Panc1 (cell line): Measurements from ENCODE around the gene GLTP. TPM values are rescaled to one million over a fixed set of nuclear protein-coding genes. Genes with fewer than 3 reads are reported as not detected.

ENCODE experiments used
- ATAC-seq: fragments of 200-7000 bp; cut with Tn5 transposase; 2 replicates; pipeline ENCODE4 v1.9.1; 2020; ENCODE audit warnings: mild to moderate bottlenecking, moderate library complexity
- BruUV-seq: library from RNA; stranded (reverse); fragments of 400-500 nt; replicated peaks from 2 replicates; lab custom pipeline; 2021; lab: Mats Ljungman, UMichigan
- CTCF ChIA-PET: fragments of 300-600 bp; sonication (Branson Sonifier 250); formaldehyde crosslinking; loops from one replicate; lab custom pipeline; 2022; ENCODE audit warnings: antibody characterized with exemption; lab: Charles Lee
- POLR2A ChIA-PET: fragments of 300-600 bp; sonication (Branson Sonifier 250); formaldehyde crosslinking; loops from one replicate; lab custom pipeline; 2022; ENCODE audit warnings: antibody characterized with exemption; lab: Charles Lee
- DNase-seq: peaks from one replicate; pipeline ENCODE4 v3.0.0-alpha.2; 2010; ENCODE audit warnings: low read depth, low spot score
- H3K27ac ChIP-seq: 2 replicates; pipeline ENCODE4 v1.5.1; 2011; ENCODE audit warnings: mild to moderate bottlenecking, low read length, inconsistent platforms
- H3K27me3 ChIP-seq: fragments of 200-500 bp; sonication (Bioruptor generic); 2 replicates; pipeline ENCODE4 v1.6.0; 2014; ENCODE audit warnings: low read length, inconsistent platforms; ENCODE audit not compliant: control insufficient read depth, insufficient read depth
- H3K36me3 ChIP-seq: fragments of 200-500 bp; sonication (Bioruptor generic); 2 replicates; pipeline ENCODE4 v1.5.1; 2014; ENCODE audit warnings: inconsistent platforms, mild to moderate bottlenecking, low read length, moderate library complexity; ENCODE audit not compliant: control insufficient read depth, insufficient read depth
- H3K4me1 ChIP-seq: 2 replicates; pipeline ENCODE4 v1.5.1; 2011; ENCODE audit warnings: inconsistent platforms, mild to moderate bottlenecking, low read length, moderate library complexity; ENCODE audit not compliant: control insufficient read depth, insufficient read depth
- H3K4me3 ChIP-seq, 2 experiments: 2 replicates each; pipeline ENCODE4 v1.5.1; 2011 to 2012; ENCODE audit warnings: low read depth in 2 of 2, low read length in 2 of 2, mild to moderate bottlenecking in 2 of 2, inconsistent platforms in 1 of 2, moderate library complexity in 1 of 2
- H3K9me3 ChIP-seq: fragments of 200-500 bp; sonication (Bioruptor generic); 2 replicates; pipeline ENCODE4 v1.5.1; 2014; ENCODE audit warnings: low read depth, mild to moderate bottlenecking, inconsistent platforms, low read length, moderate library complexity; ENCODE audit not compliant: control insufficient read depth, insufficient read depth
- POLR2AphosphoS5 ChIP-seq: IDR thresholded peaks from 2 replicates; pipeline ENCODE4 v1.6.1; 2012; ENCODE audit warnings: mild to moderate bottlenecking, low read depth, low read length, moderate library complexity
- SIN3A ChIP-seq: IDR thresholded peaks from 2 replicates; pipeline ENCODE4 v1.6.1; 2012; ENCODE audit warnings: low read depth, mild to moderate bottlenecking, low read length, moderate library complexity, borderline replicate concordance; ENCODE audit not compliant: insufficient read depth
- TCF7L2 ChIP-seq: IDR thresholded peaks from 2 replicates; pipeline ENCODE4 v1.6.1; 2011; ENCODE audit warnings: mild to moderate bottlenecking, low read depth, low read length, inconsistent platforms
- in situ Hi-C: cut with HindIII; loops from 2 replicates; pipeline ENCODE4 v1.10.0; 2016; ENCODE audit warnings: low sequenced_read_pairs, low pct_unique_long_range_greater_than_20kb
- intact Hi-C: fragments of 100-400 bp; cut with micrococcal nuclease; formaldehyde crosslinking; loops from one replicate; pipeline ENCODE4 v1.10.0; 2022; ENCODE audit not compliant: unreplicated experiment
- total RNA-seq: library from RNA; stranded (reverse); gene quantifications from one replicate; pipeline ENCODE4 v1.2.1, GENCODE V29; 2021; ENCODE audit not compliant: unreplicated experiment
- TF ChIP-seq, protein P1 (sequence below): fragments of 450-650 bp; IDR thresholded peaks from 2 replicates; pipeline ENCODE4 v1.5.1; 2017; ENCODE audit warnings: mild to moderate bottlenecking
- TF ChIP-seq, protein P2 (sequence below), 2 experiments: IDR thresholded peaks; 2 replicates each; pipeline ENCODE4 v1.6.1; 2011 to 2012; ENCODE audit warnings: low read depth in 2 of 2, control low read depth in 1 of 2, low read length in 1 of 2, mild to moderate bottlenecking in 1 of 2, moderate library complexity in 1 of 2; ENCODE audit not compliant: insufficient read depth in 1 of 2

GLTP gene
- total RNA-seq, 1 experiment from 2014 or later: 24.8 TPM

- TF ChIP-seq, protein P1, sequence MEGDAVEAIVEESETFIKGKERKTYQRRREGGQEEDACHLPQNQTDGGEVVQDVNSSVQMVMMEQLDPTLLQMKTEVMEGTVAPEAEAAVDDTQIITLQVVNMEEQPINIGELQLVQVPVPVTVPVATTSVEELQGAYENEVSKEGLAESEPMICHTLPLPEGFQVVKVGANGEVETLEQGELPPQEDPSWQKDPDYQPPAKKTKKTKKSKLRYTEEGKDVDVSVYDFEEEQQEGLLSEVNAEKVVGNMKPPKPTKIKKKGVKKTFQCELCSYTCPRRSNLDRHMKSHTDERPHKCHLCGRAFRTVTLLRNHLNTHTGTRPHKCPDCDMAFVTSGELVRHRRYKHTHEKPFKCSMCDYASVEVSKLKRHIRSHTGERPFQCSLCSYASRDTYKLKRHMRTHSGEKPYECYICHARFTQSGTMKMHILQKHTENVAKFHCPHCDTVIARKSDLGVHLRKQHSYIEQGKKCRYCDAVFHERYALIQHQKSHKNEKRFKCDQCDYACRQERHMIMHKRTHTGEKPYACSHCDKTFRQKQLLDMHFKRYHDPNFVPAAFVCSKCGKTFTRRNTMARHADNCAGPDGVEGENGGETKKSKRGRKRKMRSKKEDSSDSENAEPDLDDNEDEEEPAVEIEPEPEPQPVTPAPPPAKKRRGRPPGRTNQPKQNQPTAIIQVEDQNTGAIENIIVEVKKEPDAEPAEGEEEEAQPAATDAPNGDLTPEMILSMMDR: no peak
- TF ChIP-seq POLR2AphosphoS5 (no peak), SIN3A (no peak), TCF7L2 (no peak)
- TF ChIP-seq, protein P2, sequence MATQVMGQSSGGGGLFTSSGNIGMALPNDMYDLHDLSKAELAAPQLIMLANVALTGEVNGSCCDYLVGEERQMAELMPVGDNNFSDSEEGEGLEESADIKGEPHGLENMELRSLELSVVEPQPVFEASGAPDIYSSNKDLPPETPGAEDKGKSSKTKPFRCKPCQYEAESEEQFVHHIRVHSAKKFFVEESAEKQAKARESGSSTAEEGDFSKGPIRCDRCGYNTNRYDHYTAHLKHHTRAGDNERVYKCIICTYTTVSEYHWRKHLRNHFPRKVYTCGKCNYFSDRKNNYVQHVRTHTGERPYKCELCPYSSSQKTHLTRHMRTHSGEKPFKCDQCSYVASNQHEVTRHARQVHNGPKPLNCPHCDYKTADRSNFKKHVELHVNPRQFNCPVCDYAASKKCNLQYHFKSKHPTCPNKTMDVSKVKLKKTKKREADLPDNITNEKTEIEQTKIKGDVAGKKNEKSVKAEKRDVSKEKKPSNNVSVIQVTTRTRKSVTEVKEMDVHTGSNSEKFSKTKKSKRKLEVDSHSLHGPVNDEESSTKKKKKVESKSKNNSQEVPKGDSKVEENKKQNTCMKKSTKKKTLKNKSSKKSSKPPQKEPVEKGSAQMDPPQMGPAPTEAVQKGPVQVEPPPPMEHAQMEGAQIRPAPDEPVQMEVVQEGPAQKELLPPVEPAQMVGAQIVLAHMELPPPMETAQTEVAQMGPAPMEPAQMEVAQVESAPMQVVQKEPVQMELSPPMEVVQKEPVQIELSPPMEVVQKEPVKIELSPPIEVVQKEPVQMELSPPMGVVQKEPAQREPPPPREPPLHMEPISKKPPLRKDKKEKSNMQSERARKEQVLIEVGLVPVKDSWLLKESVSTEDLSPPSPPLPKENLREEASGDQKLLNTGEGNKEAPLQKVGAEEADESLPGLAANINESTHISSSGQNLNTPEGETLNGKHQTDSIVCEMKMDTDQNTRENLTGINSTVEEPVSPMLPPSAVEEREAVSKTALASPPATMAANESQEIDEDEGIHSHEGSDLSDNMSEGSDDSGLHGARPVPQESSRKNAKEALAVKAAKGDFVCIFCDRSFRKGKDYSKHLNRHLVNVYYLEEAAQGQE (IDR thresholded peaks at IDR 0.05; ENCODE audit: insufficient read depth in 1 of 2, low read depth in 2 of 2, low read length in 1 of 2): no peak
- intact Hi-C loops (no loop called here), in situ Hi-C loops (no loop called here)
- BruUV-seq: no TSS peak
- Histone ChIP-seq H3K9me3 (no peaks in the 10 kb centered on the region), H3K4me3 (no peak overlapping the region), H3K4me1 (no peaks in the 10 kb centered on the region), H3K27me3 (no peaks in the 10 kb centered on the region), H3K36me3 (no peaks in the 10 kb centered on the region), H3K27ac (no peak overlapping the region)
- CTCF ChIA-PET: no interaction called here
- DNase-seq: no peak
- POLR2A ChIA-PET: no interaction called here
- ATAC-seq: no peak
Measured at GRCh38 chr12:109830267-109830666, 50.1 kb downstream of the GLTP start.

- no peak overlapping the region for H3K27ac ChIP-seq
- no peak for ATAC-seq
- no TSS peak for BruUV-seq
- intact Hi-C loops: no loop called here
- ChIA-PET CTCF (no interaction called here), POLR2A (no interaction called here)
- no peak for DNase-seq
- no peaks in the 10 kb centered on the region for H3K4me1 ChIP-seq
- H3K27me3 ChIP-seq: no peaks in the 10 kb centered on the region
- in situ Hi-C loops: no loop called here
- H3K4me3 ChIP-seq: no peak overlapping the region
- TF ChIP-seq, protein P2 (IDR thresholded peaks at IDR 0.05; ENCODE audit: insufficient read depth in 1 of 2, low read depth in 2 of 2, low read length in 1 of 2): no peak
- no peak for TF ChIP-seq SIN3A
- no peak for TF ChIP-seq TCF7L2
- no peak for TF ChIP-seq POLR2AphosphoS5
- TF ChIP-seq, protein P1: no peak
- no peaks in the 10 kb centered on the region for H3K9me3 ChIP-seq
- H3K36me3 ChIP-seq: no peaks in the 10 kb centered on the region
Measured at GRCh38 chr12:109829667-109830066, 50.7 kb downstream of the GLTP start.
